Measurements from ENCODE around the gene TRPM3.

Gene TRPM3

DNA sequence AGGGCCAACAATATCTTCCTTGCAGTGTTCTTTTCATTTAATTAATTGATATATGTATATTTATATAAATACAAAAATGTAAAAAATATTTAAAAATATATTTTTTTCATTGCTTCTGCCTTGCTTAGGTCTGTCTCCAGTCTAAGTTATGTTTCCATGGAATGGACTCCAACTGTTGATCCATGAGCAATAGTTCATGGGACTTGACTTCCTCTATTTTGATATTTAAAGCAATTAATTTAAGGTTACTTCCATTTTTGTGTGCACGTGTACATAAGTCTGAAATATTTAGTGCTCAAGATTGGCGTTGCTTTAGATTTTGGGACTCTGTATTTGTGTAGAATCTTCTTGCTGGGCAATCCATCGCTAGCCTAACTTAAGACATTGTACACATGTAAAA is 551.6 kb downstream of the TRPM3 start:
- H3K27ac ChIP-seq: no peak overlapping the region
- H3K4me2 ChIP-seq: no peak overlapping the region
- TF ChIP-seq, protein P1, sequence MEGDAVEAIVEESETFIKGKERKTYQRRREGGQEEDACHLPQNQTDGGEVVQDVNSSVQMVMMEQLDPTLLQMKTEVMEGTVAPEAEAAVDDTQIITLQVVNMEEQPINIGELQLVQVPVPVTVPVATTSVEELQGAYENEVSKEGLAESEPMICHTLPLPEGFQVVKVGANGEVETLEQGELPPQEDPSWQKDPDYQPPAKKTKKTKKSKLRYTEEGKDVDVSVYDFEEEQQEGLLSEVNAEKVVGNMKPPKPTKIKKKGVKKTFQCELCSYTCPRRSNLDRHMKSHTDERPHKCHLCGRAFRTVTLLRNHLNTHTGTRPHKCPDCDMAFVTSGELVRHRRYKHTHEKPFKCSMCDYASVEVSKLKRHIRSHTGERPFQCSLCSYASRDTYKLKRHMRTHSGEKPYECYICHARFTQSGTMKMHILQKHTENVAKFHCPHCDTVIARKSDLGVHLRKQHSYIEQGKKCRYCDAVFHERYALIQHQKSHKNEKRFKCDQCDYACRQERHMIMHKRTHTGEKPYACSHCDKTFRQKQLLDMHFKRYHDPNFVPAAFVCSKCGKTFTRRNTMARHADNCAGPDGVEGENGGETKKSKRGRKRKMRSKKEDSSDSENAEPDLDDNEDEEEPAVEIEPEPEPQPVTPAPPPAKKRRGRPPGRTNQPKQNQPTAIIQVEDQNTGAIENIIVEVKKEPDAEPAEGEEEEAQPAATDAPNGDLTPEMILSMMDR (conservative IDR thresholded peaks at IDR 0.05; ENCODE audit: low read depth, low read length): no peak
- H3K27me3 ChIP-seq (ENCODE audit: insufficient read depth, low read depth): no peaks in the 10 kb centered on the region
- H3K9ac ChIP-seq: no peak overlapping the region
- H3K4me1 ChIP-seq (ENCODE audit: low read depth, poor library complexity, severe bottlenecking): peaks cover 3% of the 10 kb centered on the region
- H3K36me3 ChIP-seq (ENCODE audit: insufficient read depth): no peaks in the 10 kb centered on the region
- no peak overlapping the region for H2AFZ ChIP-seq (ENCODE audit: low read depth)
- H3K4me3 ChIP-seq (IDR thresholded peaks at IDR 0.05; ENCODE audit: insufficient read depth, low read depth, low read length): no peak overlapping the region
- H4K20me1 ChIP-seq (ENCODE audit: insufficient read depth): no peaks in the 10 kb centered on the region
- H3K79me2 ChIP-seq (ENCODE audit: insufficient read depth, low read depth): no peaks in the 10 kb centered on the region

DNA sequence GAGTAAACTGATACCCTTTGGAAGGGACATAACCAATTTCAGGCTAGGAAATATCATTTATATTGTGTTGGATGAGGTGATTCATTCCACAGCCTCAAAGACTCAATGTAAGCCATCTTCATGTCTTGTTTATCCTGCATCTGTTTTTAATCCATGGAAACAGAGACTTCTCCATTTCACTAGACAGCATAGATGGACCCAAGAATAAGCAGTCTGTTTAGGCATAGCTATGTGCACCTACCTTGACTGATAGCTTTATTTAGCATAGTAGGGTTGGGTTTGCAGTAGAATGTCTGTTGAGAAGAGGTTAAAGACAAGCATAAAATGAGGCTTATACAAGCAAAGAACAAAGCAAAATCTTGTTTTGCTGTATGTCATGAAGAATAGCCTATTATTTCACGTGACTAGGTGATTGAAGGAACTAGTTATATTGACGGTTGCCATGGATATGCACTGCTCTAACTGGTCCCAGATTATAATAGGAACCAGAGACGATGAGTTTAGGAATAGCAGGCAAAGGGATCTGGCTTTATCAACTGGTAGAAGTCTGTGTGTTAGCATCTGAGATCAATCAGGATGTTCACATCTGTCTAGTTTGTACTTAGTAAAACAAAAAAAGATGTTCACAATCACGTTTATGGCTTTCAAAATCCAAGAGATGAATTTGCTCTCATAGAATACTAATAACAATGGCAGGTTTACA is 552.2 kb downstream of the TRPM3 start:
- Histone ChIP-seq H2AFZ (ENCODE audit: low read depth) (no peak overlapping the region), H3K27ac (no peak overlapping the region), H3K4me2 (no peak overlapping the region), H3K9ac (no peak overlapping the region), H3K36me3 (ENCODE audit: insufficient read depth) (no peaks in the 10 kb centered on the region), H3K79me2 (ENCODE audit: insufficient read depth, low read depth) (no peaks in the 10 kb centered on the region), H3K4me1 (ENCODE audit: low read depth, poor library complexity, severe bottlenecking) (peaks cover 9% of the 10 kb centered on the region), H4K20me1 (ENCODE audit: insufficient read depth) (no peaks in the 10 kb centered on the region), H3K4me3 (IDR thresholded peaks at IDR 0.05; ENCODE audit: insufficient read depth, low read depth, low read length) (no peak overlapping the region), H3K27me3 (ENCODE audit: insufficient read depth, low read depth) (no peaks in the 10 kb centered on the region)
- TF ChIP-seq, protein P1 (conservative IDR thresholded peaks at IDR 0.05; ENCODE audit: low read depth, low read length): no peak

DNA sequence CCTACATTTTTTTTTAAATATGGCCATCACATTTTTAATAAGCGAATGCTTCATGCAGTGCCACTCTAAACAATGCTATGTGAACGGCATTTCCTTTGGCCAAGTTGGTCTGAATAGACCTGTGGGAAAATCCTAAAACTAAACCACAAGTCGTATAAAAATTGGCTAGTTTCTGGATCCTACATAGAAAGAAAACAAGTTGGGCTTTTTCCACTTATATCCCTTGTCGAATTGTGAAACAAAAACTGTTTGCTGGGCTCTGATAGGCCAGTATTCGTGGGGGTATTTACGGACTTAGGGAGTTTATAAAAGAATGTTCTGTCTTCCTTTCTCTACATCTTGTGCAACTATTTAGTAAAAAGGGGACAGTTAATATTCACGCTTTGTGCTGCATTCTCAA is 553.9 kb downstream of the TRPM3 start:
- TF ChIP-seq, protein P1 (conservative IDR thresholded peaks at IDR 0.05; ENCODE audit: low read depth, low read length): no peak
- no peak overlapping the region for H3K9ac ChIP-seq

DNA sequence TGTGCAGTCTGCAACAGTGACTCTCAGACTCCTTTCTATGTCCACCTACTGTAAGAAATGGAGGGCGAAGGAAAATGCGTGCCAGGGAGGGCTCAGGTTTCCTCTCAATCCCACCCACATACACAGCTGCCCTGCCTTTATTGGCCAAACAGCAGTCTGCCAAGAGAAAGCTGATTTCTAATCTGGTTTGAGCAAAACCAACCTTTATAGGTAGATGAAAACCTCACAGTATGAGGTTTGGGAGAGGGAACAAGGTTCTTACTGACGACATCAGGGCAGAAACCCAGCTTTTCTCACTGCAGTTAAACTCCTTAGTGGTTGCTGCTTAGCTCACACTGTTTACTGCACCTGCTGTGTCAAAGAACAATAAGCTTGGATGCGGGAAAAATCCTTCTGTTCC is 554.7 kb downstream of the TRPM3 start:
- H3K4me3 ChIP-seq (IDR thresholded peaks at IDR 0.05; ENCODE audit: insufficient read depth, low read depth, low read length): no peak overlapping the region
- H3K79me2 ChIP-seq (ENCODE audit: insufficient read depth, low read depth): no peaks in the 10 kb centered on the region
- H4K20me1 ChIP-seq (ENCODE audit: insufficient read depth): no peaks in the 10 kb centered on the region
- H2AFZ ChIP-seq (ENCODE audit: low read depth): no peak overlapping the region
- H3K36me3 ChIP-seq (ENCODE audit: insufficient read depth): no peaks in the 10 kb centered on the region
- no peak overlapping the region for H3K27ac ChIP-seq
- no peak overlapping the region for H3K9ac ChIP-seq
- H3K4me1 ChIP-seq (ENCODE audit: low read depth, poor library complexity, severe bottlenecking): peaks cover 32% of the 10 kb centered on the region
- H3K27me3 ChIP-seq (ENCODE audit: insufficient read depth, low read depth): no peaks in the 10 kb centered on the region
- H3K4me2 ChIP-seq: no peak overlapping the region
- TF ChIP-seq, protein P1 (conservative IDR thresholded peaks at IDR 0.05; ENCODE audit: low read depth, low read length): no peak

More for the DNA sequence above, 553.9 kb downstream of the TRPM3 start:
- Histone ChIP-seq H2AFZ (ENCODE audit: low read depth) (no peak overlapping the region), H3K79me2 (ENCODE audit: insufficient read depth, low read depth) (no peaks in the 10 kb centered on the region), H3K27me3 (ENCODE audit: insufficient read depth, low read depth) (no peaks in the 10 kb centered on the region), H3K4me1 (ENCODE audit: low read depth, poor library complexity, severe bottlenecking) (peaks cover 26% of the 10 kb centered on the region), H4K20me1 (ENCODE audit: insufficient read depth) (no peaks in the 10 kb centered on the region), H3K4me2 (no peak overlapping the region), H3K36me3 (ENCODE audit: insufficient read depth) (no peaks in the 10 kb centered on the region), H3K4me3 (IDR thresholded peaks at IDR 0.05; ENCODE audit: insufficient read depth, low read depth, low read length) (no peak overlapping the region), H3K27ac (no peak overlapping the region)

Measured in KMS-11 (cell line).